Gastrocnemius medialis (tissue), 4 donors: ENCODE measurements around the gene KCNJ15.

ENCODE experiments used
- POLR2A ChIP-seq, 2 donors: fragments of 450-650 bp; IDR thresholded peaks; one replicate each; pipeline ENCODE4 v1.6.1; 2017; ENCODE audit warnings: antibody characterized with exemption in 2 of 2, mild to moderate bottlenecking in 2 of 2, moderate library complexity in 2 of 2
- TF ChIP-seq, protein P1 (sequence below), 5 experiments: fragments of 450-650 bp in 3 of 5; fragments of 200-600 bp in 2 of 5; sonication (generic) in 2 of 5; IDR thresholded peaks in 4 of 5; conservative IDR thresholded peaks in 1 of 5; 1 replicate in 4 of 5; 2 replicates in 1 of 5; pipeline ENCODE4 v1.5.1; 2016 to 2019; ENCODE audit warnings: antibody characterized with exemption in 5 of 5, mild to moderate bottlenecking in 3 of 5, moderate library complexity in 3 of 5

DNA sequence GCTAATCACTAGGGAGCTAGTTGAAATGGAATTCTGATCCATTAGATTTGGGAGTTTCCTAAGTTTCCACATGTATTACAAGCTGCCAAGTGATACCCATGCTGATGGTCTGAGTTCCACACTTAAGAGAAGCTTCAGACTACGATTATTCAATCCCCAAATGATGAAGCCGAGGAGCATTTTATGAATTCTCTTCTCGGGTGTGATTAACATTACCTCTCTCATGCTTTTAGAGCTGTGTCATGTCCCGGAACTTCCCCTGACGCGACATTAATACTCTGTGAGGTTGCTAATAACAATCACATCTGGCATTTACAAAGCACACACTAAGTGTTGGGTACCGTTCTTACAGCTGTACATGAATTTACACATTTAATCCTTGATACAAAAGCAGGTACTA is 63.0 kb downstream of the KCNJ15 start:
- TF ChIP-seq POLR2A (IDR thresholded peaks at IDR 0.05), result no peak
- TF ChIP-seq, protein P1, sequence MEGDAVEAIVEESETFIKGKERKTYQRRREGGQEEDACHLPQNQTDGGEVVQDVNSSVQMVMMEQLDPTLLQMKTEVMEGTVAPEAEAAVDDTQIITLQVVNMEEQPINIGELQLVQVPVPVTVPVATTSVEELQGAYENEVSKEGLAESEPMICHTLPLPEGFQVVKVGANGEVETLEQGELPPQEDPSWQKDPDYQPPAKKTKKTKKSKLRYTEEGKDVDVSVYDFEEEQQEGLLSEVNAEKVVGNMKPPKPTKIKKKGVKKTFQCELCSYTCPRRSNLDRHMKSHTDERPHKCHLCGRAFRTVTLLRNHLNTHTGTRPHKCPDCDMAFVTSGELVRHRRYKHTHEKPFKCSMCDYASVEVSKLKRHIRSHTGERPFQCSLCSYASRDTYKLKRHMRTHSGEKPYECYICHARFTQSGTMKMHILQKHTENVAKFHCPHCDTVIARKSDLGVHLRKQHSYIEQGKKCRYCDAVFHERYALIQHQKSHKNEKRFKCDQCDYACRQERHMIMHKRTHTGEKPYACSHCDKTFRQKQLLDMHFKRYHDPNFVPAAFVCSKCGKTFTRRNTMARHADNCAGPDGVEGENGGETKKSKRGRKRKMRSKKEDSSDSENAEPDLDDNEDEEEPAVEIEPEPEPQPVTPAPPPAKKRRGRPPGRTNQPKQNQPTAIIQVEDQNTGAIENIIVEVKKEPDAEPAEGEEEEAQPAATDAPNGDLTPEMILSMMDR (IDR thresholded peaks at IDR 0.05 in 4 of 5, conservative IDR thresholded peaks at IDR 0.05 in 1 of 5), result no peak
